ENCODE data around the gene CMC2.

- TF ChIP-seq, protein P1, sequence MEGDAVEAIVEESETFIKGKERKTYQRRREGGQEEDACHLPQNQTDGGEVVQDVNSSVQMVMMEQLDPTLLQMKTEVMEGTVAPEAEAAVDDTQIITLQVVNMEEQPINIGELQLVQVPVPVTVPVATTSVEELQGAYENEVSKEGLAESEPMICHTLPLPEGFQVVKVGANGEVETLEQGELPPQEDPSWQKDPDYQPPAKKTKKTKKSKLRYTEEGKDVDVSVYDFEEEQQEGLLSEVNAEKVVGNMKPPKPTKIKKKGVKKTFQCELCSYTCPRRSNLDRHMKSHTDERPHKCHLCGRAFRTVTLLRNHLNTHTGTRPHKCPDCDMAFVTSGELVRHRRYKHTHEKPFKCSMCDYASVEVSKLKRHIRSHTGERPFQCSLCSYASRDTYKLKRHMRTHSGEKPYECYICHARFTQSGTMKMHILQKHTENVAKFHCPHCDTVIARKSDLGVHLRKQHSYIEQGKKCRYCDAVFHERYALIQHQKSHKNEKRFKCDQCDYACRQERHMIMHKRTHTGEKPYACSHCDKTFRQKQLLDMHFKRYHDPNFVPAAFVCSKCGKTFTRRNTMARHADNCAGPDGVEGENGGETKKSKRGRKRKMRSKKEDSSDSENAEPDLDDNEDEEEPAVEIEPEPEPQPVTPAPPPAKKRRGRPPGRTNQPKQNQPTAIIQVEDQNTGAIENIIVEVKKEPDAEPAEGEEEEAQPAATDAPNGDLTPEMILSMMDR (IDR thresholded peaks at IDR 0.05 in 8 of 11, conservative IDR thresholded peaks at IDR 0.05 in 3 of 11), result no peak
- TF ChIP-seq POLR2A (IDR thresholded peaks at IDR 0.05) (no peak), POLR2AphosphoS5 (IDR thresholded peaks at IDR 0.05) (no peak)
These were observed 6.3 kb upstream of the CMC2 start for GRCh38 chr16:81012974-81013373.

Measured in spleen (tissue), 7 donors.